A549 treated with CpdA at 1 μM for 4 hours (cell line): ENCODE measurements around the gene COG8. TPM values are rescaled to one million over a fixed set of nuclear protein-coding genes. Genes with fewer than 3 reads are reported as not detected.

Experiments used
- total RNA-seq: library from RNA; stranded (reverse); fragments of 200-300 nt; extraction: Qiagen RNA extraction; gene quantifications from 5 replicates; pipeline ENCODE4 v1.2.3, GENCODE V29; 2022; ENCODE audit warnings: low read depth

COG8 gene
- total RNA-seq: 18.9 to 29.2 TPM (median 27.2 TPM) in 5 replicates

GRCh38 chr16:69339289-69340094 lies at the start of gene COG8, which contains the start of gene NIP7:
TSS of gene COG8 (minus strand) at chr16:69339564. CDS start at chr16:69339552, 12 bp downstream.
TSS of gene NIP7 (plus strand) at chr16:69339772. CDS start at chr16:69339830, 58 bp downstream.

DNA sequence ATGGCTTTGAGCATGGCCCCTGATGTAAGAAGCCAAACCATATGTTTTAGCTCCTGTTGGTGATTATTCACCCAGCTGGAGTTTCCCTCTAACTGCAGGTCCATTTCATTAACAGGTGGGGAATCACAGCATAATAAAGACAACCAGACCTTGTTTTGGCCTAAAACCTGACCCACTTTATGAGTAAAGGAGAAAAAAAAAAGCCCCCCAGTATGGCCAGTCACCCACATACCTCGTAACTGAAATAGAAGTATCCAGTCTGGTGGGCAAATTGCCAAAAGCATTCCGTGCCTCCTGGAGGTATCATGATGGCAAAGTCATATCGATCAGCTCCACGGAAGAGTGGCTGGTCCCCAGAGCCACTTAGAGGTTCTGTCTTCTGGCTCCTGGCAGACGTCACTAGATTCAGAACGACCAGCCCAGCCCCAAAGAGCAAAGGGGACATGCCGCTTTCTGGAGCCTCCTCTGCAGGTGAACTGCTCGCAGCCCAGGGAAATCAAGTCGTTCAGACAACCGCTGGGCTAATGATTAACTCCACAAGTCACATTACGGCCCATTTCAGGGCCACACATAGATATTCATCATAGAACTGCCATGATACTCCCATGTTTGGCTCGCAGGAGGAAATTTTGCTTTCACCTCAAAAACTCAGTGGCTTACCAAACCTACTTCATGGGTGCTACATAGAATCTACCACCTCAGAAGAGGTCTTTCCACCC lies 12.1 kb upstream of the COG8 start, which contains the start of gene TMED6:
TSS of gene TMED6 (minus strand) at position 478 of the 719 bp plus-strand sequence. CDS start at position 445, 33 bp downstream.

DNA sequence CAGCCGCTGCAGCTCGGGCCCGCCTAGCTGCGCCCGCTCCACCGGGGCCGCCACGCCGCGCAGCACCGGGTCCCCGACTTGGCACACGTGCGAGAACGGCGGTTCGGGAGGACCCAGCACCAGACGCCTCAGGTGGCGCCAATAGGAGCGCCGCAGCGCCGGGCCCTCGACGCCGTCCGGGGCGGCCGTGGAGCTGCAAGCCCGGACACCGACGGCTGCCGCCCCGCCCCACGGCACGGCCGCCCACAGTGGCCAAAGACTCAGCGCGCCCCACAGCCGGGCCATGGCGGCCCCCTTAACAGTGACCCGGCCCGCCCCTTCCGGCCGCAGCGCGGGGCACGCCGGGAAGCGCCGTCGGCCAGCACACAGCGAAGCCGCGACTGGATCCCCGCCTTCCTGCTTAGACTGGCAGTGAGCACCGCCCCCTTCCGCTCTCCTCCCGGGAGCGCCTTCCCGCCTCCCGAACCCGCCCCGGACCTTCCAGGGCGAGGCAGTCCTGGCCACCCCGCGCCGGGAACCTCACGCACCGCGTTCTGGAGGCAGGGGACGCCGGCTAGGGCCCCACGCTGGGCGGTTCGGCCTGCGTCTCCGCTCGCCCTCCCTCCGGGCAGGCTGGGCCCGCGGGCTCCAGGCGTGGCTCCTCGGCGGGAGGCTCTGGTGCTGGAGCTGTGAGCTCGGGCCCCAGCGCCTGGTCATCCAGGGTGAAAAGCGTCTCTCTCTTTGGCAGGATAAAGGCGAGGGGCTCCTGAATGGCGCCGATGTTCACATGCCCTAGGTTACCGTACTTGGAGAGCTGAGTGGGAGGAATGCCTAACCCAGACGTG lies 8.9 kb downstream of the COG8 start, which contains the start of gene PDF:
TSS of gene PDF (minus strand) at position 303 of the 824 bp plus-strand sequence. CDS start at position 285, 18 bp downstream.

DNA sequence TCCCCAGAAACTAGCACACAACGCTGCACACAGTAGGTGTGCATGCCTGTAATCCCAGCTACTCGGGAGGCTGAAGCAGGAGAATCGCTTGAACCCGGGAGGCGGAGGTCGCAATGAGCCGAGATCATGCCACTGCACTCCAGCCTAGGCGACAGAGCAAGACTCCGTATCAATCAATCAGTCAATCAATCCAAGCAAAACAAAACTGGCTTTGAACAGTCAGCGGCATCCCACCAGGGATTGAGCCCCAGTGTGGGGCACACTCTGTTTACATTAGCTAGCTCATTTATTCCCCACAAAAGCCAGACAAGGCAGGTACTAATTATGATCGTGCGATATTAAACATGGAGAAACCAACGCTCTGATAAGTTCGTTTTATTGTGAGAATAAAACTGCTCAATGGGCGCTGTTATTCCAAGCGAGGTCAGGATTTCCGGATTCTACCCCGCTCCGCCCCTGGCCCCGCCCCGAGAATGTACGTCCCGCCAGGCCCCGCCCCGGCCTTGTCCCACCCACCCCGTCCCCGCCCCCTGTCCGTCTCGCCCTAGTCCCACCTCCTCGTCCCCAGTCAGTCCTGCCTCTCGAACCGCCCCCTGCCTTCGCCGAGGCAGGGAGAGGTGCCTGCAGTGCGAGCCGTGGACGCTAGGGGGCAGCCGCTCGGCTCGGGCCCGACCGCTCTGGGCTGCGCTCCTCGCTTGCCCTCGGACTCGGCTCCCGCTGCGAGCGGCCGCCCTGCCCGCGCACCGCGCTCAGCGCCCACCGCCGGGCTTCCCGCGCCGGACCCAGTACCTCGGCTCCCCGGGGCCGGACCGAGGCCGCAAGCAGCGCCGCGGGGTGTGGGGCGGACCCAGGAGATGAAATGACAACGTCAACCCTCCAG lies 28.5 kb downstream of the COG8 start, which contains the start of gene VPS4A:
TSS of gene VPS4A (plus strand) at position 698 of the 880 bp plus-strand sequence. CDS start at position 860, 162 bp downstream.

Other genes starting within 250 kb of the COG8 start
- gene HAS3, start 233.9 kb downstream of the COG8 start, total RNA-seq: 31.6 to 47.6 TPM (median 42.9 TPM) in 5 replicates
- gene CHTF8, start 207.0 kb downstream of the COG8 start, total RNA-seq: 102 to 135 TPM (median 133 TPM) in 5 replicates
- 84.6 to 91.9 TPM (median 87.8 TPM) in 5 replicates for gene UTP4, start 206.9 kb downstream of the COG8 start, total RNA-seq
- gene SNTB2, start 152.4 kb downstream of the COG8 start, total RNA-seq: 5.4 to 7.2 TPM (median 6.7 TPM) in 5 replicates
- gene VPS4A, start 28.2 kb downstream of the COG8 start, total RNA-seq: 29.2 to 32.6 TPM (median 31.2 TPM) in 5 replicates
- 23.3 to 46.3 TPM (median 37.0 TPM) in 5 replicates for gene PDF, start 9.0 kb downstream of the COG8 start, total RNA-seq
- gene NIP7, start 208 bp upstream of the COG8 start, total RNA-seq: 52.1 to 79.4 TPM (median 55.4 TPM) in 5 replicates
- 0.06 TPM in 1 of 5 replicates, not detected in the others for gene TMED6, start 12.2 kb upstream of the COG8 start, total RNA-seq
- 20.3 to 28.4 TPM (median 23.6 TPM) in 5 replicates for gene TERF2, start 46.4 kb upstream of the COG8 start, total RNA-seq
- gene CYB5B, start 85.1 kb upstream of the COG8 start, total RNA-seq: 197 to 229 TPM (median 216 TPM) in 5 replicates
- gene NFAT5, start 226.4 kb upstream of the COG8 start, total RNA-seq: 5.1 to 8.5 TPM (median 7.8 TPM) in 5 replicates